SK-N-SH (cell line): Measurements from ENCODE around the gene ABCC2. TPM values are rescaled to one million over a fixed set of nuclear protein-coding genes. Genes with fewer than 3 reads are reported as not detected.

Experiments used
- CTCF ChIA-PET: fragments of 300-600, 350-600 bp; formaldehyde crosslinking; extraction: SDS; loops from one replicate; lab custom pipeline; 2021; lab: Yijun Ruan, JAX
- POLR2A ChIA-PET: fragments of 350-600 bp; sonication (Branson Sonifier 250); formaldehyde crosslinking; extraction: SDS; loops from one replicate; lab custom pipeline; 2020; ENCODE audit warnings: antibody characterized with exemption, inconsistent platforms; lab: Yijun Ruan, JAX
- DNase-seq: peaks from one replicate; pipeline ENCODE4 v3.0.0; 2012
- H2AFZ ChIP-seq: fragments of 200-600 bp; sonication (generic); 2 replicates; pipeline ENCODE4 v1.8.1; 2016; ENCODE audit warnings: antibody characterized with exemption, mild to moderate bottlenecking, low read depth
- H3F3A ChIP-seq: fragments of 200-600 bp; sonication (generic); replicated peaks from 2 replicates; pipeline ENCODE3; 2016; ENCODE audit warnings: antibody characterized with exemption, mild to moderate bottlenecking; ENCODE audit not compliant: insufficient read depth
- H3K27ac ChIP-seq, 2 experiments: fragments of 200-500 bp in 1 of 2; fragments of 200-600 bp in 1 of 2; sonication (Bioruptor generic) in 1 of 2; sonication (generic), shearing (Covaris generic) in 1 of 2; 2 replicates each; pipeline versions ENCODE4 v1.5.1 to v1.6.1; 2014 to 2016; ENCODE audit warnings: low read depth in 2 of 2, inconsistent platforms in 1 of 2, low read length in 1 of 2, mild to moderate bottlenecking in 1 of 2, mixed read lengths in 1 of 2
- H3K27me3 ChIP-seq: fragments of 200-600 bp; sonication (generic), shearing (Covaris generic); 2 replicates; pipeline ENCODE4 v1.6.1; 2016; ENCODE audit warnings: mixed run types; ENCODE audit not compliant: insufficient read depth
- H3K36me3 ChIP-seq, 2 experiments: fragments of 200-500 bp in 1 of 2; fragments of 200-600 bp in 1 of 2; sonication (Bioruptor generic) in 1 of 2; sonication (generic) in 1 of 2; replicated peaks in 1 of 2; 2 replicates each; pipeline versions ENCODE3 to v1.5.1; 2014 to 2016; ENCODE audit warnings: low read length in 1 of 2, mild to moderate bottlenecking in 1 of 2; ENCODE audit not compliant: insufficient read depth in 2 of 2, control insufficient read depth in 1 of 2
- H3K4me1 ChIP-seq, 2 experiments: fragments of 200-500 bp in 1 of 2; fragments of 200-600 bp in 1 of 2; sonication (Bioruptor generic) in 1 of 2; sonication (generic), shearing (Covaris generic) in 1 of 2; 2 replicates each; pipeline versions ENCODE4 v1.5.1 to v1.6.1; 2014 to 2016; ENCODE audit warnings: low read depth in 1 of 2, low read length in 1 of 2, mixed run types in 1 of 2; ENCODE audit not compliant: insufficient read depth in 2 of 2, control insufficient read depth in 1 of 2
- H3K4me2 ChIP-seq: fragments of 200-600 bp; sonication (generic), shearing (Covaris generic); 2 replicates; pipeline ENCODE4 v1.6.1; 2017; ENCODE audit warnings: mixed run types
- H3K4me3 ChIP-seq, 2 experiments: fragments of 200-500 bp in 1 of 2; fragments of 200-600 bp in 1 of 2; sonication (Bioruptor generic) in 1 of 2; sonication (generic), shearing (Covaris generic) in 1 of 2; 2 replicates each; pipeline versions ENCODE4 v1.5.1 to v1.8.1; 2014 to 2016; ENCODE audit warnings: low read depth in 2 of 2, inconsistent platforms in 1 of 2, low read length in 1 of 2, mild to moderate bottlenecking in 1 of 2, mixed read lengths in 1 of 2, moderate library complexity in 1 of 2
- H3K79me2 ChIP-seq: fragments of 200-600 bp; sonication (generic); 2 replicates; pipeline ENCODE4 v1.8.1; 2017; ENCODE audit warnings: mild to moderate bottlenecking; ENCODE audit not compliant: insufficient read depth
- H3K9ac ChIP-seq: fragments of 200-600 bp; sonication (generic); 2 replicates; pipeline ENCODE4 v1.6.1; 2017; ENCODE audit warnings: mixed run types
- H3K9me2 ChIP-seq: fragments of 200-600 bp; sonication (generic); 2 replicates; pipeline ENCODE4 v1.6.1; 2017; ENCODE audit warnings: mixed run types
- H3K9me3 ChIP-seq: fragments of 200-600 bp; sonication (generic); 2 replicates; pipeline ENCODE4 v1.6.1; 2017; ENCODE audit warnings: mixed run types, mild to moderate bottlenecking, moderate library complexity
- H4K20me1 ChIP-seq: fragments of 200-600 bp; sonication (generic); 2 replicates; pipeline ENCODE4 v1.6.1; 2017; ENCODE audit warnings: mild to moderate bottlenecking, mixed run types; ENCODE audit not compliant: insufficient read depth
- FOSL2 ChIP-seq: IDR thresholded peaks from 2 replicates; pipeline ENCODE4 v1.4.0; 2012; ENCODE audit warnings: low read depth, mild to moderate bottlenecking, moderate library complexity, borderline replicate concordance
- FOXJ3 ChIP-seq: sonication (generic); formaldehyde crosslinking; IDR thresholded peaks from 2 replicates; pipeline ENCODE4 v1.5.1; 2020; ENCODE audit warnings: mild to moderate bottlenecking, missing genetic modification reagents
- FOXM1 ChIP-seq: IDR thresholded peaks from 2 replicates; pipeline ENCODE4 v1.4.0; 2012; ENCODE audit warnings: low read depth, mild to moderate bottlenecking
- GABPA ChIP-seq: IDR thresholded peaks from 2 replicates; pipeline ENCODE4 v1.4.0; 2012; ENCODE audit warnings: low read depth, mild to moderate bottlenecking
- MEF2A ChIP-seq: IDR thresholded peaks from 2 replicates; pipeline ENCODE4 v1.4.0; 2012; ENCODE audit warnings: low read depth, borderline replicate concordance
- NFIC ChIP-seq: IDR thresholded peaks from 2 replicates; pipeline ENCODE4 v1.4.0; 2012; ENCODE audit warnings: borderline replicate concordance
- NRF1 ChIP-seq: IDR thresholded peaks from 2 replicates; pipeline ENCODE4 v1.6.1; 2012; ENCODE audit warnings: low read depth, mild to moderate bottlenecking, low read length
- RCOR1 ChIP-seq: fragments of 150-350 bp; IDR thresholded peaks from 2 replicates; pipeline ENCODE4 v1.6.1; 2017; ENCODE audit warnings: antibody characterized with exemption, low read length
- RFX5 ChIP-seq: IDR thresholded peaks from 2 replicates; pipeline ENCODE4 v1.6.1; 2012; ENCODE audit warnings: mild to moderate bottlenecking, improper control_type of control experiment, low read length
- SIN3A ChIP-seq: IDR thresholded peaks from 2 replicates; pipeline ENCODE4 v1.6.1; 2012; ENCODE audit warnings: low read depth, mild to moderate bottlenecking, low read length, moderate library complexity, borderline replicate concordance
- SMC3 ChIP-seq: IDR thresholded peaks from 2 replicates; pipeline ENCODE4 v1.6.1; 2012; ENCODE audit warnings: low read depth, low read length, improper control_type of control experiment
- YY1 ChIP-seq: IDR thresholded peaks from 2 replicates; pipeline ENCODE4 v1.4.0; 2012; ENCODE audit warnings: low read depth, mild to moderate bottlenecking
- WGBS: methylation state at CpG from one replicate; pipeline ENCODE4 v1.1.6; 2017; ENCODE audit warnings: low lambda C conversion rate; 5-methylcytosine and 5-hydroxymethylcytosine counted together
- polyA plus RNA-seq, 3 experiments: library from polyadenylated mRNA; depleted of rRNA; stranded (reverse); fragments of >200 nt; gene quantifications; 2 replicates each; pipeline ENCODE4 v1.2.3, GENCODE V29; 2012
- TF ChIP-seq, protein P1 (sequence below): IDR thresholded peaks from 2 replicates; pipeline ENCODE4 v1.4.0; 2012; ENCODE audit warnings: low read depth, borderline replicate concordance
- TF ChIP-seq, protein P2 (sequence below): IDR thresholded peaks from 2 replicates; pipeline ENCODE4 v1.4.0; 2012; ENCODE audit warnings: low read depth
- TF ChIP-seq, protein P3 (sequence below): IDR thresholded peaks from 2 replicates; pipeline ENCODE4 v1.6.1; 2012; ENCODE audit warnings: mild to moderate bottlenecking, low read depth, low read length, moderate library complexity
- TF ChIP-seq, protein P4 (sequence below): IDR thresholded peaks from 2 replicates; pipeline ENCODE4 v1.4.0; 2012; ENCODE audit warnings: low read depth, borderline replicate concordance
- TF ChIP-seq, protein P5 (sequence below): fragments of 150-350 bp; IDR thresholded peaks from 2 replicates; pipeline ENCODE4 v1.6.1; 2017; ENCODE audit warnings: antibody characterized with exemption, low read length, low read depth, borderline replicate concordance

Gene ABCC2
- polyA plus RNA-seq, 1 of the 3 experiments (the other 2 are of a cell fraction), result 0.48 TPM

DNA sequence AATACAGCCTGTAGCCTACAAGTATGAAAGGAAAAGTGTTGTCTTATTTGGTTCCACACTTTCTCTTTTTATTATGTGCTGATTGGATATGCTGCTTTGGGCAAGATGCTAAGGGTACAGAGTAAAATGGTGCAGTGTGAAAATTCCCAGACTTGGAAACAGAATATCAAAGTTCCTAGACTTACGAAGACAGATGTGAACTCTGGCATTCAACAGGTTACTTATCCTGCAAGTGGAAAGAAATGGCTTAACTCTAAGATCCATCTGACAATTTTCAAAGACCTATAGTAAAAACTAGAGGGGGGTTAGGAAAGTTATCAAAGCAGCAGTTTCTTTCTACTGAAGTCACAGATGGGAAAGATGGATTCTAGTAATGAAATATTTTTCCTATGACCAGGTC, 26.3 kb upstream of the ABCC2 start:
- no peak for TF ChIP-seq RFX5
- TF ChIP-seq, protein P1, sequence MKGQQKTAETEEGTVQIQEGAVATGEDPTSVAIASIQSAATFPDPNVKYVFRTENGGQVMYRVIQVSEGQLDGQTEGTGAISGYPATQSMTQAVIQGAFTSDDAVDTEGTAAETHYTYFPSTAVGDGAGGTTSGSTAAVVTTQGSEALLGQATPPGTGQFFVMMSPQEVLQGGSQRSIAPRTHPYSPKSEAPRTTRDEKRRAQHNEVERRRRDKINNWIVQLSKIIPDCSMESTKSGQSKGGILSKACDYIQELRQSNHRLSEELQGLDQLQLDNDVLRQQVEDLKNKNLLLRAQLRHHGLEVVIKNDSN, result no peak
- TF ChIP-seq NFIC, result no peak
- TF ChIP-seq, protein P2, sequence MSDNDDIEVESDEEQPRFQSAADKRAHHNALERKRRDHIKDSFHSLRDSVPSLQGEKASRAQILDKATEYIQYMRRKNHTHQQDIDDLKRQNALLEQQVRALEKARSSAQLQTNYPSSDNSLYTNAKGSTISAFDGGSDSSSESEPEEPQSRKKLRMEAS, result no peak
- Histone ChIP-seq H4K20me1 (no peaks in the 10 kb centered on the region), H3K79me2 (no peaks in the 10 kb centered on the region), H3K9ac (no peak overlapping the region), H3K9me2 (no peaks in the 10 kb centered on the region), H2AFZ (no peak overlapping the region), H3K4me2 (no peak overlapping the region), H3F3A (peaks cover under 1% of the 10 kb centered on the region), H3K9me3 (no peaks in the 10 kb centered on the region), H3K36me3 (peaks cover 59 to 66% of the 10 kb centered on the region in 2 experiments), H3K27me3 (no peaks in the 10 kb centered on the region), H3K27ac (no peak overlapping the region), H3K4me1 (no peaks in the 10 kb centered on the region), H3K4me3 (no peak overlapping the region)
- CTCF ChIA-PET, result no interaction called here
- POLR2A ChIA-PET, result no interaction called here
- 88% methylated on average over 1 of the region's 1 CpG for WGBS
- DNase-seq, result no peak

DNA sequence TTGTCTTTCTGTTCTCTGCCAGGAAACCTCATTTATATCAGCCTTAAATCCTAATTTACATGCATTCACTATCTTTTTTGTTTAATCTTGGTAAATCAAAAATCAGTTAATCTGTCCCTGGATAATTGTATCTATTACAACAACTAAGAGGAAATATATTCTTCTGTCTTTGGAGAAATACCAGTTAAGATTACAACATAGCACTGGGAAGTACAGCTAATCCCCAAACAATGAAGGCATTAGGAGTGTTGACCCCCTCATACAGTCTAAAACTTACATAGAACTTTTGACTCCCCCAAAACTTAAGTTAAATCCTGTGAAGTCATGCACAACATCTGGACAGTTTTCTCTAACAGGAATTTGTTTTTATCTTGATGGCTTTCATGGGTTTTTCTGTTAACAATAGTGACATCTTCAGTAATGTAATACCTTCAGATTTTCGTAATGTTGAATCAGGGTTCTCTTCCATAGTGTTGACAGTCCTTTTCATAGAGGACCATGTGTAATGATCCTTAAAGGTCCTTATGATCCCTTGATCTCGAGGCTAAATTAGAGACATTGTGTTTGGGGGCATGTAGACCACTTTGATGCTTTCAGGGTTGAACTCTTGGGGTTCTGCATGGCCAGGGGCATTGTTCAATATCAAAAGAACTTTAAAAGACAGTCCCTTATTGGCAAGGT, 24.1 kb upstream of the ABCC2 start:
- Histone ChIP-seq H2AFZ (no peak overlapping the region), H3K4me3 (no peak overlapping the region), H3K9me2 (no peaks in the 10 kb centered on the region), H3K9me3 (no peaks in the 10 kb centered on the region), H4K20me1 (no peaks in the 10 kb centered on the region), H3K27ac (no peak overlapping the region), H3K4me1 (no peaks in the 10 kb centered on the region), H3K27me3 (no peaks in the 10 kb centered on the region), H3K79me2 (no peaks in the 10 kb centered on the region), H3K36me3 (peaks cover 52 to 65% of the 10 kb centered on the region in 2 experiments), H3F3A (no peaks in the 10 kb centered on the region), H3K9ac (no peak overlapping the region), H3K4me2 (no peak overlapping the region)
- CTCF ChIA-PET, result no interaction called here
- POLR2A ChIA-PET, result no interaction called here
- TF ChIP-seq MEF2A (no peak), YY1 (no peak), FOSL2 (no peak), SMC3 (no peak), FOXM1 (no peak), RCOR1 (no peak), NRF1 (no peak), GABPA (no peak), SIN3A (no peak), FOXJ3 (CRISPR knock-in tag) (no peak)
- TF ChIP-seq, protein P3, sequence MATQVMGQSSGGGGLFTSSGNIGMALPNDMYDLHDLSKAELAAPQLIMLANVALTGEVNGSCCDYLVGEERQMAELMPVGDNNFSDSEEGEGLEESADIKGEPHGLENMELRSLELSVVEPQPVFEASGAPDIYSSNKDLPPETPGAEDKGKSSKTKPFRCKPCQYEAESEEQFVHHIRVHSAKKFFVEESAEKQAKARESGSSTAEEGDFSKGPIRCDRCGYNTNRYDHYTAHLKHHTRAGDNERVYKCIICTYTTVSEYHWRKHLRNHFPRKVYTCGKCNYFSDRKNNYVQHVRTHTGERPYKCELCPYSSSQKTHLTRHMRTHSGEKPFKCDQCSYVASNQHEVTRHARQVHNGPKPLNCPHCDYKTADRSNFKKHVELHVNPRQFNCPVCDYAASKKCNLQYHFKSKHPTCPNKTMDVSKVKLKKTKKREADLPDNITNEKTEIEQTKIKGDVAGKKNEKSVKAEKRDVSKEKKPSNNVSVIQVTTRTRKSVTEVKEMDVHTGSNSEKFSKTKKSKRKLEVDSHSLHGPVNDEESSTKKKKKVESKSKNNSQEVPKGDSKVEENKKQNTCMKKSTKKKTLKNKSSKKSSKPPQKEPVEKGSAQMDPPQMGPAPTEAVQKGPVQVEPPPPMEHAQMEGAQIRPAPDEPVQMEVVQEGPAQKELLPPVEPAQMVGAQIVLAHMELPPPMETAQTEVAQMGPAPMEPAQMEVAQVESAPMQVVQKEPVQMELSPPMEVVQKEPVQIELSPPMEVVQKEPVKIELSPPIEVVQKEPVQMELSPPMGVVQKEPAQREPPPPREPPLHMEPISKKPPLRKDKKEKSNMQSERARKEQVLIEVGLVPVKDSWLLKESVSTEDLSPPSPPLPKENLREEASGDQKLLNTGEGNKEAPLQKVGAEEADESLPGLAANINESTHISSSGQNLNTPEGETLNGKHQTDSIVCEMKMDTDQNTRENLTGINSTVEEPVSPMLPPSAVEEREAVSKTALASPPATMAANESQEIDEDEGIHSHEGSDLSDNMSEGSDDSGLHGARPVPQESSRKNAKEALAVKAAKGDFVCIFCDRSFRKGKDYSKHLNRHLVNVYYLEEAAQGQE, result no peak
- TF ChIP-seq, protein P1, result no peak
- TF ChIP-seq, protein P4, sequence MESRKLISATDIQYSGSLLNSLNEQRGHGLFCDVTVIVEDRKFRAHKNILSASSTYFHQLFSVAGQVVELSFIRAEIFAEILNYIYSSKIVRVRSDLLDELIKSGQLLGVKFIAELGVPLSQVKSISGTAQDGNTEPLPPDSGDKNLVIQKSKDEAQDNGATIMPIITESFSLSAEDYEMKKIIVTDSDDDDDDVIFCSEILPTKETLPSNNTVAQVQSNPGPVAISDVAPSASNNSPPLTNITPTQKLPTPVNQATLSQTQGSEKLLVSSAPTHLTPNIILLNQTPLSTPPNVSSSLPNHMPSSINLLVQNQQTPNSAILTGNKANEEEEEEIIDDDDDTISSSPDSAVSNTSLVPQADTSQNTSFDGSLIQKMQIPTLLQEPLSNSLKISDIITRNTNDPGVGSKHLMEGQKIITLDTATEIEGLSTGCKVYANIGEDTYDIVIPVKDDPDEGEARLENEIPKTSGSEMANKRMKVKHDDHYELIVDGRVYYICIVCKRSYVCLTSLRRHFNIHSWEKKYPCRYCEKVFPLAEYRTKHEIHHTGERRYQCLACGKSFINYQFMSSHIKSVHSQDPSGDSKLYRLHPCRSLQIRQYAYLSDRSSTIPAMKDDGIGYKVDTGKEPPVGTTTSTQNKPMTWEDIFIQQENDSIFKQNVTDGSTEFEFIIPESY, result no peak
- TF ChIP-seq, protein P2, result no peak
- TF ChIP-seq, protein P5, sequence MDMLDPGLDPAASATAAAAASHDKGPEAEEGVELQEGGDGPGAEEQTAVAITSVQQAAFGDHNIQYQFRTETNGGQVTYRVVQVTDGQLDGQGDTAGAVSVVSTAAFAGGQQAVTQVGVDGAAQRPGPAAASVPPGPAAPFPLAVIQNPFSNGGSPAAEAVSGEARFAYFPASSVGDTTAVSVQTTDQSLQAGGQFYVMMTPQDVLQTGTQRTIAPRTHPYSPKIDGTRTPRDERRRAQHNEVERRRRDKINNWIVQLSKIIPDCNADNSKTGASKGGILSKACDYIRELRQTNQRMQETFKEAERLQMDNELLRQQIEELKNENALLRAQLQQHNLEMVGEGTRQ, result no peak
- WGBS, result 92% methylated on average over 2 of the region's 2 CpGs
- DNase-seq, result no peak
